Subcutaneous adipose tissue (tissue), 4 donors: ENCODE data around the gene TUBB1. TPM values are rescaled to one million over a fixed set of nuclear protein-coding genes. Genes with fewer than 3 reads are reported as not detected.

ENCODE experiments used
- total RNA-seq, 4 donors: library from RNA; depleted of rRNA; stranded (reverse); fragments of >200 nt; gene quantifications; one replicate each; pipeline ENCODE4 v1.1.0, GENCODE V29; 2016
- TF ChIP-seq, protein P1 (sequence below): fragments of 450-650 bp; IDR thresholded peaks from one replicate; pipeline ENCODE4 v1.5.1; 2016; ENCODE audit warnings: low read depth, mild to moderate bottlenecking, control low read depth, antibody characterized with exemption, moderate library complexity

TUBB1 gene
- total RNA-seq, 4 donors from 2014 or later = 0.33 TPM; not detected in 3

DNA sequence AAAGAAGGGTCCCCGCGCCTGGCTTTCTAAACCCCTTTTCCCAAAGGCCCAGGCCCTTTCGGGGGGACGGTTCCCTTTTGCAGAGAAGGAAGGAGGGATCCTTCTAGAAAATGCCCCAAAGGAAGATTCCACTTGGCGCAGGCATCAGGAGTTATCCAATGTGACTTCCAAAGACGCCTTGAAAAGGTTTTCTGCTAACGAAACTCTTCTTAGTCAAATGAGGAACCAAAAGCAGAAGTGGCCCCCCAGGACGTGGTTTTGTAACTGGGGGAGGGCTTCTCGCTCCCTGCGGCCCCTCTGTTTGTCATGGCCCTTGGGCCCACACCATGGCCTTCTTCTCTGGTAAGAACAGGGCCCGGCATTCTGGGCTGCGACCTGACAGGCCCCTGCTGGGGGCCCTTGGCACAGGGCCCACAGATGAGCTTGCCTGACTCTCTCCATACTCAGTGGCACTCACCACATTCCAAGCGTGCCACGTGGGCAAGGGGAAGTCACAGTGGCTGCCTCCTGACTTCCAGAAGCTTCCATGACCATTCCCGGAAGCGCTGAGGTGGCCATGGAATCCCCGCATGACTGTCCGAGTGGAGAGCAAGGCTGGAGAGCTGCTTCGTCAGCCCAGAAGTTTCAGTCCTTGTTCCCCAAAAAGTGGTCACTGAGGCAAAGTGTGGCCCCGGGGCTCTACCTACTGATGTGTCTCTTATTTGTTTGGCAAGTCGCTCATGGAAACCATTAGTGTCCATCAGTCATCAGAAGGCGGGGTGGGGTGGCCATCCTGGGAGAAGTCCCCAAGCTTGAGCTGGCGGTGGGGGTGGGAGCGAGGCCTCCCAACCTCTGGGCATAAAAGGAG is 11.3 kb upstream of the TUBB1 start:
- TF ChIP-seq, protein P1, sequence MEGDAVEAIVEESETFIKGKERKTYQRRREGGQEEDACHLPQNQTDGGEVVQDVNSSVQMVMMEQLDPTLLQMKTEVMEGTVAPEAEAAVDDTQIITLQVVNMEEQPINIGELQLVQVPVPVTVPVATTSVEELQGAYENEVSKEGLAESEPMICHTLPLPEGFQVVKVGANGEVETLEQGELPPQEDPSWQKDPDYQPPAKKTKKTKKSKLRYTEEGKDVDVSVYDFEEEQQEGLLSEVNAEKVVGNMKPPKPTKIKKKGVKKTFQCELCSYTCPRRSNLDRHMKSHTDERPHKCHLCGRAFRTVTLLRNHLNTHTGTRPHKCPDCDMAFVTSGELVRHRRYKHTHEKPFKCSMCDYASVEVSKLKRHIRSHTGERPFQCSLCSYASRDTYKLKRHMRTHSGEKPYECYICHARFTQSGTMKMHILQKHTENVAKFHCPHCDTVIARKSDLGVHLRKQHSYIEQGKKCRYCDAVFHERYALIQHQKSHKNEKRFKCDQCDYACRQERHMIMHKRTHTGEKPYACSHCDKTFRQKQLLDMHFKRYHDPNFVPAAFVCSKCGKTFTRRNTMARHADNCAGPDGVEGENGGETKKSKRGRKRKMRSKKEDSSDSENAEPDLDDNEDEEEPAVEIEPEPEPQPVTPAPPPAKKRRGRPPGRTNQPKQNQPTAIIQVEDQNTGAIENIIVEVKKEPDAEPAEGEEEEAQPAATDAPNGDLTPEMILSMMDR = no peak

DNA sequence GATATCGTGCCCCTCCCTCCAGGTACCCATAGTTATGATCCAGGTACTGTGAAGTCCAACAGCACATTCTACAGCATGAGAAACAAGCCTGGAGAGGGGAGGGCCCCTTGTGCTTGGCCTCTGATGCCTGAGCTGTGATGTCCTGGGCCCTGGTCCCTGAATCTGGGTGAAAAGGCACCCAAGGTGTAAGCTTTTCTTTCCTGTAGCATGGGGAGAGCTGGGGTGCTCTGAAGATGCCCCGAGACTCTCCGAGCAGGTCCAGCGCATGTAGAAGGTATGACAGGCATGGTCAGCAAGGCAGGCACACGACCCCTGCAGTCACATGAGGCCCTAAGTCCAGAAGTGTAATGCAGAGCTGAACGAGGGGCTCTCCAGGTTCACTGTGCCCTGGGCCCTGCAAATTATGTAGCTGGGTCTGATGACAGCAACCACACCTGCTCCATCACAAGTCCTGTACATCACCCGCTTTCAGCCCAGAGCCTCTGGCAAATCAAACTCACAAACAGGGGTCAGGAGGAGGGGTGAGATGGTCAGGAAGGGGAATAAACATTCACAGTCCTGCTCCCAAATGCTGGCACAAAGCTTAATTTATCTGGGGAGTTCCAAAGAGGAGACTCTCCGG is 10.4 kb upstream of the TUBB1 start:
- TF ChIP-seq, protein P1 = no peak

DNA sequence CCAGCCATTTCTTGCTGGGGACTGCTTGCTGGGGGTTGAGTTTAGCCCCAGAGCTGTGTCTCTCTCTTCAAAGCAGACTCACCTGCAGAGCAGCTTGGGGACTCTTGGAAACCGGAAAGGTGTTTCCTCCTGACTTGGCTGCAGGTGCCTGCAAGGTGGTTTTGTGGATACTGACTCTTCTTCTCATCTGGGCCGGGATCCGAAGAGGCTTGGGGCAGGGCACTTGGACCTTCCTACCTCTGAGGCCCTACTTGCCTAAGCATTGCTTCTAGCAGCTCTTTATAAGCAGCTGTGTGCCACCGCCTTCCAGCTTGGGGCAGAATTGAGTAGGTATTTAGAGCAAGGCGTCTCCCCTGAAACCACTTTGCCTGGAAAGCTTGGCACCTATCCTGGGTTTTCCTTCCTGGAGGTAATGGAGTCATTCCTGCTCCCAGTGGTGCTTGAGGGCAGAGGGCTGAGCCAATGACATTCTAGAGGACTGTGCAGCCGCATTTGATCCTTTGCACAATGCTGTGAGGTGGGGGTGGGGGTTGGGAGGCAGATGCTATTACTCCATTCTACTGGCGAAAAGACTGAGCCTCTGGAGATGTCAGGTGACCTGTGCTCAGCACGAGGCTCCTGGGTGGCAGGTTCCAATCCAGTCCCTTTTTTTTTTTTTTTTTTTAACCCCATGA is 8.8 kb upstream of the TUBB1 start:
- TF ChIP-seq, protein P1 = no peak

DNA sequence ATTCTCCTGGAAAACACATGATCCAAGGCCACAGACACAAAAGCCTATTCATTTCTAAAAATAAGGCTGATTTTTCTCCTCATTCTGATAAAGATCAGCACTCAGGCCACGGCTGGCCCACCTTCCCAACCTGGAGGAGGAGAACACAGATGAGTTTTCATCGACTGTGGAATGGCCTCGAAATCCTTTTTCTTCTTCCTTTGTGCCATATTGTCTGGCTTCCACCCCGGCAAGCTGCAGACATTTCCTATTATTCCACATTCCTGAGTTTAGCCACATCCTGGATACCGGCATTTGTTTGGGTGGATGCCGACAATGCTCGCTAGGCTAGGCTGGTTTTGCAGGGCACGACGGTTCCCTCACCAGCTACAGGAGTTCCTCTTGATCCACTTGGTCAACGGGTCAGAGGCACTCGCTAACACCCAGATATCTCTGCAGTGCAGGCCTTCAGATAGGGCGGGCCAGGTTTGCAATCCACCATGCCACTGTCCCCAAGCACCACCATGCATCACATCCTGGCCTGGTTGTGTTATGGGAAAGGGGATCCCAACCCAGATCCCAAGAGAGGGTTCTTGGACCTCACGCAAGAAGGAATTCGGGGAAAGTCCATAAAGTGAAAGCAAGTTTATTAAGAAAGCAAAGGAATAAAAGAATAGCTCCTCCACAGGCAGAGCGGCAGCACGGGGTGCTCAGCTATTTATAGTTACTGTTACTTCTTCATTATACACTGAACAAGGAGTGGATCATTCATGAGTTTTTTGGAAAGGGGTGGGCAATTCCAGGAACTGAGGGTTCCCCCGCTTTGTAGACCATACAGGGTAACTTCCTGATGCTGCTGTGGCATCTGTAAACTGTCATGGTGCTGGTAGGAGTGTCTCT is 8.0 kb upstream of the TUBB1 start:
- TF ChIP-seq, protein P1 = no peak

DNA sequence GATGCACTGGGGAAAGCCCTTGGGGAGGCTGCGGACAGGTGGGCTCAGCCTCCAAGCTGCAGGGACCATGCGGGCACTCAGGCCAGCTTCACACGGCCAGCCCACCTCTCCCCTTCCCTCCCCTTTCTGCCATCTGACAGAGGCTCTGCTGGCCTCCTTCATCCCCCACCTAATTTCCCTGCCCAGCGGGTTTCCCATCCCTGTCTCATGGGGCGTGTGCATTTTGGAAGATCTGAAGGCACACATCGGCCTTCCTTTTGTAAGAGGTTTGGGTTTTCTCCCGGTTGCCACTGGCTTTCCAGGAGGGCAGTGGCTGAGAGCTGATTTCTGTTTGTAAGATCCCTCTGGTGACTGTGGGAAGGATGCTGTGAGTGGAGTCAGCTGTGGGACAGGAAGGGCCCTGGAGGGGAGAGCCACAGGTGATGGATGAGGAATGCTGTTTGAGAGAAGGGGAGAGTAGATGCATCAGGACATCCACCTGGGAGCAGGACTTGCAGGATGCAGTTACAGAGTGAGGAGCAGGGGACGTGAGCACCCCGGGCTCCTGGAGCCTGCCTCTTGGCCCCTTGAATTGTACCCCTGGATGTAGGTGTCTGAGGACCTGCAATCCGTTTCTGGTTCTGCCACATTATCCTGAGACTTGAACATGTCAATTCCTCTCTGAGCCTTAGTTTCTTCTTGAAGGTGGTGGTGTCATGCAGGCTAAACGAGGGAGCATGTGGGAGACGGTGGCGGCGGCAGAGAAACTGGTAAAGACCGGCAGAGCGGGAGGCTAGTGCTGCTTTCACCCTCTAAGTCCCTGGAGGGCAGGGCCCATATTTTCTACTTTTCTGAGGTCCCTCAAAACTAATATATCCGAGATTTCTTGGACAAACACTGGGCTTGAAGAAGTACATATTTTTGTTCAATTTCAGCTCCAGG is 5.9 kb upstream of the TUBB1 start:
- TF ChIP-seq, protein P1 = no peak

DNA sequence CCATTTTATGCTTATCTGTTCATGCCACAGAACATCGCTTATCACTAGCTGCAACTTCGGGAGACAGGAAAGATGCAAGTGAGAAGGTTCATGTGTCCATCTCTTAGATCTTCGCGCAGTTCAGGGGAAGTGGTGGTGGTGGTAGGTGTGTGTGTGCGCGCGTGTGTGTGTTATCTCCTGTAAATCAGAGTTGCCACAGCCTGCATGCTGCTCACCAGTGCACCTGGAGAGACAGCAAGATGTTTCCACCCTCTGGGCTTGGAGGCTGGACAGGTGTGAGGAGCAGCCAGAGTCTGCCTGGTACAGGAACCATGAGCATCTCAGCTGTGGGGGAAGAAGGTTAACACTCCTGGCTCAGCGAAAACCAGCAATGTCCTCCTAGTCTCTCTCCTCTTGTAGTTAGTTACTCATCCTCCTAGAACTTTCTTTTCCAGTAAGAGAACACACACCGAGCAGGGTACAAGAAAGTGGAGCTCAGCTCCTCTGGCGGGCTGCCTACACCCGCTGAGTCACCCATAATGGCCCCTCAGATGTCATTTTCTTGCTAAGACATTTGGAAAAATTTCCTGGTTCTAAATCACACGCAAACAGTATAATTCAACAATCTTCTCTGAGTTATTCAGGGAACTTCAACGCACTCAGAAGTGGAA is 5.1 kb upstream of the TUBB1 start:
- TF ChIP-seq, protein P1 = no peak
